Esophagus mucosa (tissue), 1 donor: ENCODE measurements around the gene FAM241B. TPM values are rescaled to one million over a fixed set of nuclear protein-coding genes. Genes with fewer than 3 reads are reported as not detected.

Source experiments
- ATAC-seq: fragments of 200-7000 bp; cut with Tn5 transposase; one replicate; pipeline ENCODE4 v1.9.1; 2020
- total RNA-seq: library from RNA; stranded (reverse); gene quantifications from one replicate; pipeline ENCODE4 v1.2.4, GENCODE V29; 2023
- donor health status: DM: yes; HTN: yes; CAD: no.

FAM241B gene
- 2.9 TPM for total RNA-seq

GRCh38 chr10:69629897-69630650 is at the start of gene FAM241B:
Gene FAM241B (plus strand): TSS chr10:69630247. CDS start chr10:69631744, 1,497 bp downstream.
- ATAC-seq = peak; percentile 97

- ATAC-seq = no peak
These were observed 49.6 kb upstream of the FAM241B start for GRCh38 chr10:69580435-69580834.

GRCh38 chr10:69583106-69583505 is 46.9 kb upstream of the FAM241B start:
- no peak for ATAC-seq

GRCh38 chr10:69584624-69585023 is 45.4 kb upstream of the FAM241B start:
- ATAC-seq = no peak

- ATAC-seq = no peak
These were observed 41.7 kb upstream of the FAM241B start for GRCh38 chr10:69588358-69588757.

- ATAC-seq = no peak
These were observed 29.2 kb upstream of the FAM241B start for GRCh38 chr10:69600761-69601330.

- no peak for ATAC-seq
These were observed 21.0 kb upstream of the FAM241B start for GRCh38 chr10:69609077-69609476.

- ATAC-seq = peak; percentile 60
These were observed 17.3 kb upstream of the FAM241B start for GRCh38 chr10:69612760-69613159.

GRCh38 chr10:69614130-69614529 is 15.9 kb upstream of the FAM241B start:
- no peak for ATAC-seq

- no peak for ATAC-seq
These were observed 13.7 kb upstream of the FAM241B start for GRCh38 chr10:69616358-69616757.

GRCh38 chr10:69618746-69619145 is 11.3 kb upstream of the FAM241B start:
- ATAC-seq = no peak

- ATAC-seq = no peak
These were observed 10.4 kb upstream of the FAM241B start for GRCh38 chr10:69619626-69620025.

GRCh38 chr10:69620625-69621024 is 9.4 kb upstream of the FAM241B start:
- ATAC-seq = no peak

GRCh38 chr10:69624245-69624786 is 5.7 kb upstream of the FAM241B start:
- ATAC-seq = no peak

- no peak for ATAC-seq
These were observed 3.2 kb upstream of the FAM241B start for GRCh38 chr10:69626826-69627225.

GRCh38 chr10:69628891-69629290 is 1.2 kb upstream of the FAM241B start:
- ATAC-seq = no peak

GRCh38 chr10:69629519-69629896 is 539 bp upstream of the FAM241B start:
- ATAC-seq = no peak

GRCh38 chr10:69630651-69631400 is 779 bp downstream of the FAM241B start:
- ATAC-seq = peak; percentile 18

GRCh38 chr10:69631566-69631965 is 1.5 kb downstream of the FAM241B start:
- ATAC-seq = no peak

GRCh38 chr10:69632516-69633199 is 2.6 kb downstream of the FAM241B start:
- ATAC-seq = no peak

GRCh38 chr10:69633673-69634635 is 3.9 kb downstream of the FAM241B start:
- ATAC-seq = no peak
